GM12878 (cell line): ENCODE data around the gene SPG21. TPM values are rescaled to one million over a fixed set of nuclear protein-coding genes. Genes with fewer than 3 reads are reported as not detected.

Source experiments
- ATAC-seq: fragments of 200-7000 bp; cut with Tn5 transposase; 3 replicates; pipeline ENCODE4 v1.9.1; 2020; ENCODE audit warnings: mild to moderate bottlenecking, moderate library complexity
- BruUV-seq: library from RNA; stranded (reverse); fragments of 400-500 nt; replicated peaks from 2 replicates; lab custom pipeline; 2021; lab: Mats Ljungman, UMichigan
- CTCF ChIA-PET: fragments of 300-600 bp; sonication (Branson Sonifier 250); formaldehyde crosslinking; extraction: SDS; loops from one replicate; lab custom pipeline; 2021; ENCODE audit warnings: inconsistent platforms; lab: Yijun Ruan, JAX
- POLR2A ChIA-PET: fragments of 350-600 bp; formaldehyde crosslinking; extraction: SDS; loops from one replicate; lab custom pipeline; 2021; ENCODE audit warnings: inconsistent platforms; lab: Charles Lee
- RAD21 ChIA-PET: fragments of 300-600 bp; sonication (Branson Sonifier 250); formaldehyde crosslinking; loops from one replicate; lab custom pipeline; 2023; ENCODE audit warnings: antibody characterized with exemption; ENCODE audit not compliant: unreplicated experiment; lab: Charles Lee
- SMC1A ChIA-PET: fragments of 300-600 bp; sonication (Branson Sonifier 250); formaldehyde crosslinking; loops from one replicate; lab custom pipeline; 2023; ENCODE audit not compliant: unreplicated experiment, uncharacterized antibody; lab: Charles Lee
- DNase-seq: peaks from one replicate; pipeline ENCODE4 v3.0.0-alpha.2; 2011; ENCODE audit warnings: low read depth, low spot score
- FAIRE-seq: peaks from 3 replicates; lab custom pipeline; 2011; peaks lifted over from hg19 to GRCh38; lab: Jason Lieb, UNC
- H2AFZ ChIP-seq: 2 replicates; pipeline ENCODE4 v1.6.0; 2011; ENCODE audit warnings: low read depth, low read length, control low read depth; ENCODE audit not compliant: control insufficient read depth
- H3K27ac ChIP-seq: 2 replicates; pipeline ENCODE4 v1.5.1; 2011; ENCODE audit warnings: control low read depth; ENCODE audit not compliant: control insufficient read depth, insufficient read depth
- H3K27me3 ChIP-seq, 2 experiments: replicated peaks in 1 of 2; 2 replicates each; pipeline versions ENCODE4 v1.6.0 to v1.6.1; 2011; ENCODE audit warnings: low read length in 1 of 2; ENCODE audit not compliant: control insufficient read depth in 2 of 2, insufficient read depth in 2 of 2
- H3K36me3 ChIP-seq, 2 experiments: 2 replicates each; pipeline ENCODE4 v1.5.1; 2011; ENCODE audit warnings: low read length in 1 of 2; ENCODE audit not compliant: control insufficient read depth in 2 of 2, insufficient read depth in 2 of 2
- H3K4me1 ChIP-seq: 2 replicates; pipeline ENCODE4 v1.6.1; 2011; ENCODE audit warnings: mild to moderate bottlenecking, low read length, moderate library complexity, mixed read lengths; ENCODE audit not compliant: control insufficient read depth, insufficient read depth
- H3K4me2 ChIP-seq: 2 replicates; pipeline ENCODE4 v1.6.0; 2011; ENCODE audit warnings: control low read depth; ENCODE audit not compliant: control insufficient read depth, insufficient read depth
- H3K4me3 ChIP-seq: fragments of 200-600 bp; sonication (generic); 2 replicates; pipeline ENCODE4 v1.5.1; 2016
- H3K79me2 ChIP-seq: 2 replicates; pipeline ENCODE4 v1.6.0; 2011; ENCODE audit warnings: low read length; ENCODE audit not compliant: control insufficient read depth, insufficient read depth
- H3K9ac ChIP-seq: 2 replicates; pipeline ENCODE4 v1.8.0; 2011; ENCODE audit warnings: low read length, control low read depth, mixed read lengths; ENCODE audit not compliant: control insufficient read depth, insufficient read depth
- H3K9me3 ChIP-seq: replicated peaks from 3 replicates; pipeline ENCODE4 v1.5.1; 2011; ENCODE audit warnings: mild to moderate bottlenecking, low read length; ENCODE audit not compliant: control insufficient read depth, insufficient read depth
- H4K20me1 ChIP-seq: 2 replicates; pipeline ENCODE4 v1.6.0; 2011; ENCODE audit not compliant: control insufficient read depth, insufficient read depth
- BACH1 ChIP-seq: fragments of 450-650 bp; IDR thresholded peaks from 2 replicates; pipeline ENCODE4 v1.6.1; 2017; ENCODE audit warnings: mild to moderate bottlenecking, borderline replicate concordance
- CHD2 ChIP-seq: IDR thresholded peaks from 2 replicates; pipeline ENCODE4 v1.6.1; 2011; ENCODE audit warnings: low read depth, low read length, improper control_type of control experiment, borderline replicate concordance
- ESRRA ChIP-seq: IDR thresholded peaks from 2 replicates; pipeline ENCODE4 v1.6.1; 2012; ENCODE audit warnings: mild to moderate bottlenecking, low read length, improper control_type of control experiment
- GATAD2B ChIP-seq: fragments of 450-650 bp; conservative IDR thresholded peaks from 2 replicates; pipeline ENCODE4 v1.6.1; 2017; ENCODE audit warnings: low read depth, mild to moderate bottlenecking, moderate library complexity
- HDAC6 ChIP-seq: fragments of 200-600 bp; sonication (generic); IDR thresholded peaks from one replicate; pipeline ENCODE4 v1.8.0; 2017; ENCODE audit warnings: antibody characterized with exemption; ENCODE audit not compliant: unreplicated experiment
- JUNB ChIP-seq: IDR thresholded peaks from 2 replicates; pipeline ENCODE4 v1.6.1; 2016; ENCODE audit warnings: antibody characterized with exemption, mild to moderate bottlenecking
- PAX5 ChIP-seq: IDR thresholded peaks from 2 replicates; pipeline ENCODE4 v1.6.1; 2011; ENCODE audit warnings: low read depth, low read length, borderline replicate concordance
- RAD51 ChIP-seq: fragments of 450-650 bp; IDR thresholded peaks from 2 replicates; pipeline ENCODE4 v1.6.1; 2016; ENCODE audit warnings: moderate library complexity, mild to moderate bottlenecking, inconsistent platforms
- SREBF1 ChIP-seq: IDR thresholded peaks from 2 replicates; pipeline ENCODE4 v1.6.1; 2012; ENCODE audit warnings: mild to moderate bottlenecking, low read length
- TBL1XR1 ChIP-seq: IDR thresholded peaks from 2 replicates; pipeline ENCODE4 v1.6.1; 2012; ENCODE audit warnings: low read depth, low read length, improper control_type of control experiment
- ZNF687 ChIP-seq: fragments of 450-650 bp; IDR thresholded peaks from 2 replicates; pipeline ENCODE4 v1.6.1; 2017; ENCODE audit warnings: mild to moderate bottlenecking, moderate library complexity
- WGBS: methylation state at CpG from one replicate; pipeline ENCODE4 v1.1.6; 2016; ENCODE audit warnings: low lambda C conversion rate; ENCODE audit not compliant: insufficient replicate concordance, insufficient coverage; ENCODE audit errors: missing lambda C conversion rate; 5-methylcytosine and 5-hydroxymethylcytosine counted together
- in situ Hi-C: fragments of 300-500 bp; cut with MboI; formaldehyde crosslinking; loops from 9 replicates; pipeline ENCODE4 v1.14.3; 2018; ENCODE audit warnings: mixed read lengths
- intact Hi-C: fragments of 100-400 bp; cut with micrococcal nuclease; formaldehyde crosslinking; loops from one replicate; pipeline ENCODE4 v1.14.2; 2022; ENCODE audit not compliant: unreplicated experiment
- polyA plus RNA-seq, 11 experiments: library from polyadenylated mRNA; depleted of rRNA in 4 of 11; unstranded in 6 of 11; stranded (reverse) in 5 of 11; fragments of >200 nt; fragmentation: Nextera tagmentation in 4 of 11; fragmentation: Illumina TruSeq in 1 of 11; extraction: Ambion mirVana in 4 of 11; extraction: Trizol in 1 of 11; gene quantifications; 1 replicate in 1 of 11; 2 replicates in 10 of 11; pipeline versions ENCODE4 v1.2.1 to v1.2.3, GENCODE V29; 2011 to 2016; ENCODE audit warnings: inconsistent platforms in 2 of 11, missing spikeins in 2 of 11, low read depth in 1 of 11
- total RNA-seq, 4 experiments: library from RNA; depleted of rRNA in 3 of 4; stranded (reverse); fragments of >200 nt in 3 of 4; fragmentation: Illumina TruSeq in 1 of 4; extraction: Trizol in 1 of 4; gene quantifications; 2 replicates each; pipeline versions ENCODE4 v1.2.1 to v1.2.3, GENCODE V29; 2013 to 2021

Gene SPG21
- total and polyA plus RNA-seq, 10 of the 15 experiments (the other 5 are each of a cell fraction or from before 2014, with no cell fraction given) = 25.5 to 116 (median 68.0) TPM

GRCh38 chr15:64982472-64982871, 7.2 kb downstream of the SPG21 start:
- H3K36me3 ChIP-seq = peaks cover 0 to 9% of the 10 kb centered on the region in 2 experiments; a peak in 2 of 4 replicates
- no peak for ATAC-seq
- CTCF ChIA-PET = interaction anchor here (1.0 to 1.4 kb wide), 2 partner anchors 9 to 27 kb away, joined by 3 to 4 read pairs; no protein-coding TSS in a partner anchor
- TF ChIP-seq ESRRA (no peak), TBL1XR1 (no peak), ZNF687 (no peak), BACH1 (no peak), PAX5 (no peak), SREBF1 (no peak), JUNB (no peak), CHD2 (no peak), RAD51 (no peak), HDAC6 (no peak), GATAD2B (no peak)
- no peaks in the 10 kb centered on the region for H3K9me3 ChIP-seq
- H3K79me2 ChIP-seq = peaks cover 22% of the 10 kb centered on the region
- WGBS = 92% methylated on average over 1 of the region's 1 CpG
- H3K4me3 ChIP-seq = no peak overlapping the region
- H4K20me1 ChIP-seq = no peaks in the 10 kb centered on the region
- POLR2A ChIA-PET = interaction anchor here (0.6 to 1.4 kb wide), 2 partner anchors 14 to 139 kb away, joined by 4 read pairs; no protein-coding TSS in a partner anchor
- DNase-seq = no peak
- in situ Hi-C loops (no loop called here), intact Hi-C loops (loop anchor here (10.0 kb wide), 1 partner anchor 158 kb away; the partner anchor contains the start of gene PIF1)
- BruUV-seq = no TSS peak
- no peak overlapping the region for H3K9ac ChIP-seq
- no peak overlapping the region for H2AFZ ChIP-seq
- peaks cover 7% of the 10 kb centered on the region for H3K4me1 ChIP-seq
- H3K4me2 ChIP-seq = no peak overlapping the region
- no peak overlapping the region for H3K27ac ChIP-seq
- RAD21 ChIA-PET = interaction anchor here (1.4 kb wide), 1 partner anchor 251 kb away, joined by 3 read pairs; no protein-coding TSS in a partner anchor
- H3K27me3 ChIP-seq = no peaks in the 10 kb centered on the region
- FAIRE-seq = no peak
- SMC1A ChIA-PET = interaction anchor here (0.6 to 1.2 kb wide), 4 partner anchors 27 to 250 kb away, joined by 3 to 5 read pairs (median 4); no protein-coding TSS in a partner anchor
